Measurements from ENCODE around the gene PLXDC2.

The PLXDC2 gene

DNA sequence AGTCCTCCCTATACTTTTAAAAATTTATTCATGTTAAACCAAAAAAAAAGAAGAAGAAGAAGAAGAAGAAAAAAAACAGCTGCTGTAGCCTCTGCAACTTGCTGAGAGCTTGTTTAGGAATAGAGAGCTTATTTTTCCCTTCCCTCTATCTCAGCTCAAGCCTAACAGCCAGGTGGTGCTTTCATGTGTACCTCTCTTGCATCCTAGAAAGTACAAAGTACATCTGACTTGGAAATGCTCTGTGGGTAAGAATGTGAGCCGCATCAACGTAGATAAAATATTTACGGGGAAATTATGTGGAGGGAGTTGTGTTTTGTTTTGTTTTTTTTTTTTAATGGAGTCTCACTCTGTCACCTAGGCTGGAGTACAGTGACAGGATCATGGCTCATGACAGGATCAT, 99.6 kb downstream of the PLXDC2 start:
- no peak for DNase-seq

DNA sequence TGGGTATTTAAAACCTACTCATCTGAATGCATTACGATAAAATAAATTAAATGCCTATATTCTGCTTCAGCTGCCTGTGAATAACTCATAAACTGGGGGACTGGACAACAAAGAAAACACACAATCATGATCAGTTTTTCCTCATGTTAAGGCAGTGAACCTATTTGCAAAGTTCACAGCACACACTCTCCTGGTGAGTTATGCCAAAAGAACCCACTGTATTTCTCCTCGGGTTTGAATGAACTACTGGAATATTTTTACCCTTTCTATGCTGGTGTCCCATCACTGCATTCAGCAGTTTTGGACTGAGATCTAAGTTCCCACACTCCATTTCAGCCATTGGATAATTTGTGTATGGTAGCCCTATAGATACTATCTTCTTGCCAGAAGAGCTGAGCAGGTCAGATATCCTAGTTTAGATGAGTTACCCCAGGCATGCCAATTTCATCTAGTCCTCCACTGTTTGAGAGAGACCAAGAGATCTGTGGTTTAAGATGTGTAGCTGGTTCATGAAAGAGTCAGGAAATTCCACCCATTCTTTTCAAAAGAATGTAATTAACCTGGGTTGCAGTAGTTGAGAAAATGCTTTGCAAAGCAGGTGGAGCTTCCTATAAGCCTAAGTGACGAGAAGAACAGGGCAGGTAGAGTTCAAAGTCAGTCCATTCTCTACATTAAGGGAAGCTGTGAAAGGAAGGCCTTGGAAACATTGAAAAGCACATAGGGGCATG, 101.7 kb downstream of the PLXDC2 start:
- DNase-seq: no peak

GRCh38 chr10:19918794-19919193, 102.6 kb downstream of the PLXDC2 start:
- no peak for DNase-seq

DNA sequence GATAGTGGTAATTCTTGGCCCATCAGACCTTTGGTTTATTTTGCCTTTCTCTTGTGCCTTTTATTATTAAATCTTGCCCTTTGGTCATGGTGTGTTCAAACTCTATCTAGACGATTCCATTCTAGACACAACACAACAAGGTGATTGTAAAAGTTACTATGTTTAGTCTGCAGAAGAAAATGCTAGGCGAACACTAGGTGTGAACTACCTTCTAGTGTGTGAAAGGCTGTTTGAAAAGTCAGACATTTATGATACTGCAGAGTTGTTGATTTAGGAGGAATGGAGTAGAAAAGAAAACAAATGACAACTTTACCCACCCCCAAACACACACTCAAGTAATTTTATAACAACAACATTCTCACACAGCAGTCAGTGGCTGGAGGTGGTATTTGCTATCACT, 103.4 kb downstream of the PLXDC2 start:
- DNase-seq: no peak

DNA sequence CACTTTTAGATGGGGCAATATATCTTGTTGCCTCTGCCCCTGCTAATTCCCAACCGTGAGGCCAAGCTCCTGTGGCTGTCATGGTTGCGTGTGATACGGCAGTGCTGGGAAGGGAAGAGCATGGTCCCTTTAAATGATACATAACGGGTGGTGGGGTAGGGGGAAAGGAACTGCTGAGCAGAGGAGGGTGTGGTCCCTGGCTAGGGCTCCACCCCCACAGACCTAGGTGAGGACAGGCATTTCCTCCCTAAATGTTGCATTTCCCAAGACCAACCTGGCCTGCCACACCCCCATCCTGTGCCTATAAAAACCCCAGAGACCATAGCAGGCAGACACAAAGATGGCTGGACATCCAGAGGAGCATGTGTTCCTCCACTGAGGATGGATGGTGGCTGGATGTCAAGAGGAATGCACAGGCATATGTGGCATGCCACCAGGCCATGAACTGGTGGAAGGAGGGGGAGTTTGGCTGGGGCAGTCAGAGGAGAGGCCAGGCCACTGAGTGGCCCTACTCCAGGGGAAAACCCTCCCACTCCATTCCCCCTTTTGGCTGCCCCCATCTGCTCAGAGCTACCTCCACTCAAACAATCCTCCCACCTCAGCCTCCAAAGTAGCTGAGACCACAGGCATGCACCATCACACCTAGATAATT, 104.0 kb downstream of the PLXDC2 start:
- DNase-seq: no peak

DNA sequence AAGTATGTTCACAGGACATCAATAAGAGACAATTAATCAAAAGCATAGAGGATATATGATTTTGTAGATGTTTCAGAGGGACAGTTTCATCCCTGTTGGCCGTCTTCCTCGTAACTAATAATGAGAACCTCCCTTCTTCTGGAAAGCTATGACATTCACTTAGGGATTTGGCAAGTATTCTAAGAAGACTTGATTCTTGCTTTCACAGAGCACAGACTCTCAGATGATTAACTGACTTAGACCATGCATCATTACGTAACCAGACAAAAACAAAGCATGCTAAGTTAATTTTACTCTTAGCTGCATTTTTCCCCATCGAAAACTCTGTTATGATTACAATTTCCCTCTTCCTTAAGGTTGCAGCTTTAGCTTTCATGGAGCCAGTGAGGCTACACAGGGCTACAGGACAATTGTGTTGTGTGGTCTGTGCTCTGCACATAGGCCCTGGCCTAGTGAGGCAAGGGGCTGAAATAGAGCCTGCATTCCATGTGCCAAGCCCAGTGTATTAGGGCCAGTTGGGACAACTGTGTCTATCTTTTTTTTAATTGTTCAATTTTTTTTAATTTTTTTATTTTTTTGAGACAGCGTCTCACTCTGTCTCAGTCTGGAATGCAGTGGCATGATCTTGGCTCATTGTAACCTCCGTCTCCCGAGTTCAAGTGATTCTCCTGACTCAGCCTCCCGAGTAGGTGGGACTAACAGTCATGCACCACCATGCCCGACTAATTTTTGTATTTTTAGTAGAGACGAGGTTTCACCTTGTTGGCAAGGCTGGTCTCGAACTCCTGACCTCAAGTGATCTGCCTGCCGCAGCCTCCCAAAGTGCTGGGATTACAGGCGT, 105.3 kb downstream of the PLXDC2 start:
- no peak for DNase-seq

GRCh38 chr10:19922236-19922963, 106.2 kb downstream of the PLXDC2 start:
- no peak for DNase-seq

DNA sequence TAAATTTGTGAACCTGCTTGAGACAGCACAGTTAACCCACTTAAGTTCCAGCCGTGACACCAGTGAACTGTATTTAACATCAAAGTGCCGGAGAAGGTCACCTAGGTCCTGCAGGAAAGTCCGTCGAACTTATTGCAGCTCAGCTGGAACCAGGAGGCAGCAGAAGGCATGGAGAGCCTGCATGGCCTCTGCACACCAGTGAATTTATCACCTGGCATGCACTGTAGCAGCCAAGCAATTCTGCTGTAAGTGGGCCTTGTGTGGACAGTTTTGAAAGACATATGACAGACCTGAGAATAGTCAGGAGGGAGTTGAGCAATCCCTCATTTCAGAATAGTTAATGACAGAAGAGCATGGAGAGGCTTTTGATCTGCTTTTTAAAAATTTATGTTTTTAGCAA, 108.8 kb downstream of the PLXDC2 start:
- DNase-seq: no peak

DNA sequence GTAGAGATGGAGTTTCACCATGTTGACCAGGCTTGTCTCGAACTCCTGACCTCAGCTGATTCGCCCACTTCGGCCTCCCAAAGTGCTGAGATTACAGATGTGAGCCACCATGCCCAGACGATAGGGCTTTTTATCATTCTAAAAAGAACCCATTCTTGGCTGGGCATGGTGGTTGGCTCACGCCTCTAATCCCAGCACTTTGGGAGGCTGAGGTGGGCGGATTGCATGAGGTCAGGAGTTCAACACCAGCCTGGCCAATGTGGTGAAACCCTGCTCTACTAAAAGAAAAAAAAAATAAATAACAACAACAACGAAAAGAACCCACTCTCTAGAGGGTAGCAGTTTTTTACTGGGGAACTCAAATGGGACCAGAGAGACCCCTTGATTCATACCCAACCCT, 112.7 kb downstream of the PLXDC2 start:
- no peak for DNase-seq

DNA sequence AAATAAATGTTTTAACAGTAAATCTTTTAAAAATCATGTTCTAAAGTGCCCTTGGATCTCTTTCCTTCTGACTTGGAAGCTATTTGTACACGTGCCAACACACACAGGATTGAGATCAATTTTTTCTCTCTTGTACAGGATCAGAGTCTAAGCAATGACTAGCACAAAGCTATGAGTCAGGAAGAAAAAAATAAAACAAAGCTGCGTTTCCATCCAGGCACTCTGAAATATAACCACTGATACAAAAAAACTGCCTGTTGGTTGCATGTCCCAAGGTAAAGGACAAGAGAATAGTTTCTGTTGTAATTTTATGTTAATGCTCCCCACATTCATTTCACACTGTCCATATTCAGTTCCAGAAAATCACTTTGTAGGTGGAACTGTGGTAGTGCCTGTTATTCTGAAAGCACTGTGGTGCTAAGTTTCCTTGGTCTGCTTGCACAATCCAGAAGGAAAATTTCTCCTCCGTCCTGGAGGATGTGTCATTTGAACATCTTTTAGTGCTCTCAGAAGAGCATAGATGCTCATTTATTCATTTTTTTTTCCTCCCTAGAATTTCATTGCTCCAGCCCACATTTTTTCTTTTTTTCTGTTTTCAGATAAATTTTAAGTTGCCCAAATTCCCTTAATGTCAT, 113.4 kb downstream of the PLXDC2 start:
- no peak for DNase-seq

- DNase-seq: no peak
These were observed 115.0 kb downstream of the PLXDC2 start for GRCh38 chr10:19930936-19931893.

GRCh38 chr10:19931894-19932590, 115.8 kb downstream of the PLXDC2 start:
- no peak for DNase-seq

DNA sequence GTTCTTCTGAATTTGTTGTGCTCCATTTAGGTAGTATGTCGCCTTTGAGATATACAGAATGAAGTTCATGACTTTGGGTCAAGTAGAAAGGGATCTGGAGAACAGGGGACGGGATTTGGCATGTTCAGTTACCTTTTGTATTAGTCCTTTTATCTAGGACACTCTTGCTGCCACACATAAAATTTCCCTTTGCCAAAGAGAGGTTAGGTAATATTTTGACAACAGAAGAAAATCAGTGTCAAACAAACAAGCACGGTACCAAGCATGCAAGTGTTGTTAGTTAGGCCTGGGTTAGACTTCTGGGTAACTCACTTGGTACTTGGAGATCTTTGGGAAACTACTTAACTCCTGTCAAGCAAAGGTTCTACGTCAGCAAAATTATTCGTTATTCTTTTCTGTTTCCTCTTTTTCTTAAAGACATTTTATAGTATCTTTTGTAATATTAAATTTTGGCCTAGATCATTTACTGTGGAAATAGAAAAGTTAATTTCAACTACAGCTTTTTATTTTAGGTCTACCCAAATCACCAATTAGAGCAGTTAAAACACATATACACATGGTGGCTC, 116.7 kb downstream of the PLXDC2 start:
- no peak for DNase-seq

DNA sequence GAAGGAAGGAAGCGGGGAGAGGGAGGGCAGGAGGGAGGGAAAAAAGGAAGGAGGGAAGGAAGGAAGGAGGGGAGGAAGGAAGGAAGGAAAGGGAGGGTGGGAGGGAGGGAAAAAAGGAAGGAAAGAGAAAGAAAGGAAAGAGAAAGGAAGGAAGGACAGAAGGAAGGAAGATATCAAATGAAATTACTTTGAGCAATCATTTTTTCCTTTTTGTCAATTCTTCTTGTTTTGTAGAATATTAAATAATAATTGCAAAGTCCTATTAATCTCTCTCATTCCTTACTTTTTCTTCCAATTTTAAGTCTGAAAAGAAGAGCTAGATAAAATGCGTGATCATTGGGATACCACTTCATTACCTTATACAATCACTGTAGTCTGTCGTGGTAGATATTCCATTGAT, 117.5 kb downstream of the PLXDC2 start:
- no peak for DNase-seq

DNA sequence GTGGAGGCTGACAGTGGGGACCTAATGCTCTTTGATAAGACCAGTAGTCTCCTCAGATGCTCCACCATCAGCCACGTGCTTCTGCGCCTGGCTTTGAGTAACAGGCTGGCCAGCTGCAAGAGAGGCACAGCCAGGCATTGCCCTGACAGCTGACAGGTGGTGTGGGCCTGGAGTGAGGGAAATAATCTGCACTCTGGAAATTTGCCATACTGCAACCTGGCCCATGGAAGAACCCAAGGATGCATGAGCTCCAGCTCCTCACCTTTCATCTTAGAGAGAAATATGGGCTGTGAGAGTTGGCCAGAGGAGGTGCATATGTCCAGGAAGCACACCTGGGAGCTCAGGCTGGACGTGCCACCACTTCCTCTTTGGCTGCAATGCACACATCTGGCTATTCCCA, 118.9 kb downstream of the PLXDC2 start:
- DNase-seq: no peak

DNA sequence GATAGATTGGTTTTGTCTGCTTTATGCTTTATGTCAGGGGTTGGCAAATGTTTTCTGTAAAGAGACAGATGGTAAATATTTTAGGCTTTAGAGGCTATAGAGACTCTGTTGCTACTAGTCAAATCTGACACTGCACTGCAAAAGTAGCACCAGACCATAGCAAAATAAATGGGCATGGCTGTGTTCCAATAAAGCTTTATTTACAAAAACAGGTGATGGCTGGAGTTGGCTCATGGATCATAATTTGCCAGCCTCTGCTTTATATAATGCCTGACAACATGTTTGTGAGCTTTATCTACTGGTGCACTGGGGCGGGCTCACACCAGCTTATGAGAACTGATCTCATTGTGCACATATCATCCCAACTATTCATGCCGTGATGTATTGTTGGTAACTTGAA, 120.1 kb downstream of the PLXDC2 start:
- DNase-seq: no peak

DNA sequence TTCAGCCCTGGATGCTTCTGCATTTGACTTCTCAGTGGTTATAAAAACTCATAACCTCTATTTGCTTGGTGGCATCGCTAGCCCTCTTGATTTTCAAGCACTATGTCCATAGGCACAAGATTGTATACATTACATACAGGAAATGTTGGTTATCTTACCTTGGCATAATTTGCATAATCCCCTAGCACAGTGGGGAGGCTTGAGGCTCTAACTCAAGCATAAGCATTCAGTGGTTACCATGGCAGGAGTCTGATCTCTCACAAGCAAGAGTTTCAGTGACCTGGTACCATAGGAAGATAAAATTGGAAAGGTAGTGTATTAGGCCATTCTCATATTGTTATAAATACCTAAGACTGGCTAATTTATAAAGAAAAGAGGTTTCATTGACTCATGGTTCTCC, 121.8 kb downstream of the PLXDC2 start:
- DNase-seq: no peak

DNA sequence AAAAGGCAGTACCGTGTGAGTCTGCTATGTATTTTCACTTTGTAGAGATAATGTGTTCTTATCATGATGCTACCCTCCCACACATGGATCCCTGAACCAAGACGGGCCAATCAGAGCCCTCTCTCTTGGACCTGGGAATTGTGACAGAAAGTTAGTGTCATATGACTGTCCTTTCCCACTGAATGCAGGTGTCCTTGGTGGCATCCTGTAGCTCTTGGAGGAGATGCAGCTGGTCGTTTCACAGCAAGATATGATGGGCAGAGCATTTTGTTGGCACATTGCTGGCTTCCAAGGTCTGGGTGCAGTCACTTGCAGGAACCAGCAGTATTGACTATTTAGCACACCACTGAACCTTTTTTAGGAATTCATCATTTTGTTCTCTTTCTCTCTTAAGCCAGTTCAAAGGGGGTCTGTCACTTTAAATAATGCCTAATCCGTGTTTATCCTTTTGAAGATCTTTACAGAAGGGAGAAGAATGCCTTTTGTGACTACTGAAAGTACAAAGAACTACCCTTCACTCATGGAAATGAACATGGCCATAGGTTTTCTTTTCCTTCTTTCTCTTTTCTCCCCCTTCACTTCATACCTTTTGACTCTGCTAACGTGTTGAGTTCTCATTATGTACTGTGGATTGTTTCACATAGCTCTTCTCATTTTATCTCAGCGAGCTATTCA, 125.1 kb downstream of the PLXDC2 start:
- no peak for DNase-seq

DNA sequence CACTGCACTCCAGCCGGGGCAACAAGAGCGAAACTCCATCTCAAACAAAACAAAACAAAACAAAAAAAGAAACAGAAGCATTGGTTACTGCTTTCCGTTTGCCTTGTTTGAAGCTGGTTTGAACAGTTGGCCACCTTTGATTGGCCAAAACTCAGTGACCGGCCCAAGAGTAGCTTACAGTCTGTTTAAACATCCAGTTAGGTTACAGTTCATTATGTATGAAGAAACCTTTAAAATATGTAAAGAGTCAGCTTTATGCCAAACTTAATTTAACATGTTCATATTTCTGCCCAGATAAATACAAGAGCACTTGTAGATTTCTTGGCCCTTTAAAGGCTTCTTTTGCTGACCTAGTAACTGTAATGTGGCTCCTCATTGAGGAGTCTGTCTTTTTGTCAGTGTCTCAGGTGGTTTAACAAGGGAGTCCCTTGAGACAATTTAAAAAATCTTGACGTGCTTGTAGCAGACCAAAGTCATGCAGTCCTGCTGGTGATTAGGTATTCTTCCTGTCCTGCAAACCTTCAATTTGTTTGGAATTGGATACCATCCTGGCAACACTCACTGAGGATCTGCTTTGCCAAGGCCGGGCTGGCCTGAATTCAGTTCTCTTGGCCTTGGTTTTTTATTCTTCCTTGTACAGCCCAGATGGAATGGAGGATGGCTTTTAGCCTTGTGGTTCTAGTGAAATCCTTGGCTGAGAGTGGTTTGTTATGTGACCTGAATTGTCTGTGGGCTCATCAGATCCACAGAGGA, 128.9 kb downstream of the PLXDC2 start:
- no peak for DNase-seq

Data from GF-D8 (cell line).